ENCODE results near the gene SLC7A6OS. TPM values are rescaled to one million over a fixed set of nuclear protein-coding genes. Genes with fewer than 3 reads are reported as not detected.
"Not testable (repeated sequence)": the region's sequence is repeated elsewhere in the genome, so short reads cannot be mapped to it uniquely, and the experiment has no call there.

Gene SLC7A6OS
- total RNA-seq, 1 experiment from 2014 or later: 12.5 TPM

DNA sequence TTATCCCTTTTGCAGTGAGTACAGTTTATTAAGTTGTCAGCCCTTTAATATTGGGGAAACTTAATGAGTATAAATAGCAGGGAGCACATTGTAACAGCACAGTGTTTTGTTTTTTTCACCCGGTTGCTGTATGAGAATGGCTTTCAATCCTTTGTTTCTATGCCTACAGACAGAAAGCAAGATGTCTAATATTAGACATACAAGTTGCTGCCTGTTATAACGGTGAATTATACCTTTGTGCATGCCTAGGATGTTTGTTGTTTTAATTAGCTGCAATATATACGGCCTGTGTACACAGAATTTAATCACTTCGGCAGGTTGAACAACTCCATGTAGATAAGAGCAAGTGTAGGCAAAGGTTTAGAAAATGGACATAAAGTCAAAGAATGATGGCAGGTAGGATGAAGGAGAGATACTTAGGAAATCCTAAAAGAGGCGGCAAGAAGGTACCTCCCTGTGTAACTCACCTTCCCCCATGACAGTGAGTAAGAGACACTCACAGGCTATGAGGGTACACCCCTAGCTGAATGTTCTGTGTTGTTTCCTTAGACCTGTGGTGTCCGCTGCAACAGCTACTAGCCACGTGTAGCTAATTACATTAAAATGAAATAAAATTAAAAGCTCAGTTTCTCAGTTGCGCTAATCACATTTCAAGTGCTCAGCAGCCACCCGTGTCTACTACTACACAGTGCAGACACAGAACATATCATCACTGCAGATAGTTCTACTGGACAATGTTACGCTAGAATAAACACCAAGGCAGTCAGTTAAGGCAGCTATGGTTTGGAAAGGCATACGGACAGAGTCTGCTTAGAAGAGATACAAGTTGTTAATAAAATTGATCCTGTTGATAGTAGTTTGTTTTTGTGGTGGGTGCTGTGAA, 10.9 kb downstream of the SLC7A6OS start:
- no peak for DNase-seq (ENCODE audit: low read depth)

DNA sequence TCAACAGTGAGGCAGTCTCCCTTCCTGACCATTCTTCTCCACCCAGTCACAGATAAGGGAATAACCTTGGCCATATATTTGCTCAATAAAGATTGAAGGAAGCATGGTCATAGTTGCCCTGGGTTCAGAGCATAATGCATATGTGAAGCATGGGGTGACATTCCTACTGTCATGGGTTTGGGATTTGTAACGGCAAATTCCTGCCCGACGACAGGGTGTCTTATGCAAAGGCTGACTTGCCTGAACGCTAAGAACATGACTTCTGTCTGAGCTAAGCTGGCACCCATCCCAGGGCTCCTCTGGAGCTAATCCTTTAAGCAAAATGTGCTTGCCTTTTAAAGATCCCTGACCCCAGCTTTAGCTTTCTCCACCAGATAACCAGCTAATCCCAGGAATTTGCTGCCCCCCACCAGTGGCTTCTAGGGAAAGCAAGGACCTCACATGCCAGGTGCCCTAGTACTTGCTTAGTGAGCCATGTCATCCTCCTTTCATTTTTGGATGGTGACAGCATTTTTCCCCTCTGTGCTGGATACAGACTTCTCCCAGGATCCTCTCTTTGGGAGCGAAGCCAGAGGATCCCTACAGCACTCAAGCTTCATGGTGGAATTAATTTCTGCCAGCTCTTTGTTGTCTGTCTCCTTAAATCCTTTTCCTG, 11.7 kb downstream of the SLC7A6OS start:
- DNase-seq (ENCODE audit: low read depth): peak; percentile 36

DNA sequence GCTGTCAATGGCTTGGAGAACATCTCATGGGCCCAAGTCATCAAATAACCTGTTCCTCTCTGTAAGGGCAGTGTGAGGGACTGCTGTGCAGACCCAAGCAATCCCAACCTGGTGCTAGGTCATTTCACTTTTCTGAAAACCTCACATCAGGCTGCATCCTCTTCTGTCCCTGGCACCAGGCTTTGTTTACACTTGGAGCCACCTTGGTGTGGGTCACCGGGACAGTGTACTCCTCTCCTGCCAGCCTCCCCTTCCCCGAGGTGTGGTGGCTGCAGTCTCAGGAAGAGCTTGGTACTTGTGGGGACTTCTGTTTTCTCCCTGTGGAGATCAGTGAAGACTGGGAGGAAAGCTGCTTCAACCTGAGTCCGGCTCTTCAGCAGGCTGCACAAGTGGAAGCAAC, 12.4 kb downstream of the SLC7A6OS start:
- no peak for DNase-seq (ENCODE audit: low read depth)

DNA sequence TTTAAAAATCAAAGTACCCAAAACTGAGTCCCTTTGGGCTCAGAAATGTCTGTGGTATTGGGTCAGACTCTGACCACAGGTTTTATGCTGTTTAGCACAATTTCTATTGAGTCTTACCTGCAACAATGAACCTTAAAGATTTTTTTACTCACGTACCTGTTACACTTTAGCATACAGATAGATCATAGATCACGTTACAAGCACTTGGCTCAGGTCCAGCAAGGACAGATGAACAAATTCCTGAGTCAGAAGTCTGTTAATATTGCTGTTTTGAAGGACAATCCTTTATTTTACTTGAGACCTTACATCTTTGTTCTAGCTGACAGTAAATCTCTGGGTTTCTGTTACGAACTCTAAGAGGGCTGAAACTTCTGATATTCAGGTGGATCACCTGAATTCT, 12.8 kb downstream of the SLC7A6OS start:
- DNase-seq (ENCODE audit: low read depth): no peak

DNA sequence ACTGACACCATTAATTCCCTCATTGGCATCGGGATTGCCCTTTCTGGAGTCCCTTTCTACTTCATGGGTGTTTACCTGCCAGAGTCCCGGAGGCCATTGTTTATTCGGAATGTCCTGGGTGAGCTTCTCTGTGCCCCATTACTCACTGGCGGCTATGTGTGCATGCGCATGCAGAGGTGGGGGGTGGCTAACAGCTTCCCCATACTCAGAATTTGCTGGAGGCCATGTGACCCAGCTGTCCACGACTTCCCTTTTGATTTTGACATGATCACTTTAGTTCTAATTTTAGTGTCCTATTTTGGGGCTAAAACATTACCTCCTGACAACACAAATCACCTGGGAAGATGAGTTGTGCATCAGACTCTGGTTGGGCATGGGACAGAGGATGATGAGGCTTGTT, 14.1 kb downstream of the SLC7A6OS start:
- no peak for DNase-seq (ENCODE audit: low read depth)

DNA sequence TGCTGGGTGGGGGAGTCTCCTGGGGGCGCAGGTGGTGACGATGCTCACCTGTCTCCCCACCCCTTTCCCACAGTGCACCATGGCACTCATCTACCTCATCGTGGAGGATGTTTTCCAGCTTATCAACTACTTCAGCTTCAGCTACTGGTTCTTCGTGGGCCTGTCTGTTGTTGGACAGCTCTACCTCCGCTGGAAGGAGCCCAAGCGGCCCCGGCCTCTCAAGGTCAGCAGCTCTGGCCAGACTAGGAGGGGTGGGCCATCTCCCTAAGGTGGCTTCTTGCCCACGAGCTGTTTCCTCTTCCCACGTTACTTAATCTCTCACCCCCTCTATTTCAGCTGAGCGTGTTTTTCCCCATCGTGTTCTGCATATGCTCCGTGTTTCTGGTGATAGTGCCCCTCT, 14.5 kb downstream of the SLC7A6OS start:
- no peak for DNase-seq (ENCODE audit: low read depth)

DNA sequence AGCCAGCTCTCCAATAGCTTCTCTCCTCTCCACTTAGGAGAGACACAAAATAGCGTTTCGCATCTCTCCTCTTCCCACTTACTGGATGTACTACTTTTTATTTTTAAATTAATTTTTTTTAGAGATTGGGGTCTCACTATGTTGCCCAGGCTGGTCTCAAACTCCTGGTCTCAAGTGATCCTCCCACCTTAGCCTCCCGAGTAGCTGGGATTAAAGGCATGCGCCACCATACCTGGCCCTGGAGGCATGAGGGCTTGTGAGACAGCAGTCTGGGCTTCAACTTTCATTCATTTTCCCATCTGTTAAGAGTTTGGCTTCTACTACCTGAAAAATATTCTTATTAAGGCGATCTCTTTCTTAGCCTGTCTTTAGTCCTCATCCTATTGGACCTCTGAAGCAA, 18.3 kb downstream of the SLC7A6OS start:
- DNase-seq (ENCODE audit: low read depth): no peak

DNA sequence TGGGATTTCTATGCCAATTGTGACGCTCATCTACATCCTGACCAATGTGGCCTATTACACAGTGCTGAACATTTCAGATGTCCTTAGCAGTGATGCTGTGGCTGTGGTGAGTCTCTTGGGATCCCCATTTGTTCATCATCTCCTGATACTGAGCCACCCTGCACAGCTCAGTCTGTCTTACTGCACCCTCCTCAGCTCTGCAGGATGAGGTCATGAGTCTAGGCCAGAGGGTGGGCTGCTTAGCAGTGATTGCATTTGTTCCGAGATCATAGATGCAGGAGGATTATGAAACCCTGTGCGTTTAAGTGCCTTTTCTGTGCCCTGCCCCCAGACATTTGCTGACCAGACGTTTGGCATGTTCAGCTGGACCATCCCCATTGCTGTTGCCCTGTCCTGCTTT, 19.5 kb downstream of the SLC7A6OS start:
- no peak for DNase-seq (ENCODE audit: low read depth)

DNA sequence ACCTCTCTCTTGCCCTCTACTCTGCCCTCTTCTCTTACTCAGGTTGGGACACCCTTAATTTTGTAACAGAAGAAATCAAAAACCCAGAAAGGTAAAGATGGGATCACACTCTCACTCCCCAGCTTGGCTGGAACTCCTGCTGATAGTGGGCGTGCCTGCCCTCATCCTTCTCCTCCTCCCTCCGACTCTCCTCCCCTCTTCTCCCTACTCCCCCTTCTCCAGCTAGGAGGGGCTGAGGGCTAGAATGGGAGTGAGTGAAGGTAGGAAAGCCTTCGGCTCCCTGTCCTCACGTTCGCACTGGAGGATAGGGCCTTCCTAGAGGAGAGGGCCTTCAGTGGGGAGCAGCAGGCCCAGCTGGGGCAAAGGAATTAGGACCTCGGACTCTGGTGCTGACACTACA, 20.3 kb downstream of the SLC7A6OS start:
- no peak for DNase-seq (ENCODE audit: low read depth)

DNA sequence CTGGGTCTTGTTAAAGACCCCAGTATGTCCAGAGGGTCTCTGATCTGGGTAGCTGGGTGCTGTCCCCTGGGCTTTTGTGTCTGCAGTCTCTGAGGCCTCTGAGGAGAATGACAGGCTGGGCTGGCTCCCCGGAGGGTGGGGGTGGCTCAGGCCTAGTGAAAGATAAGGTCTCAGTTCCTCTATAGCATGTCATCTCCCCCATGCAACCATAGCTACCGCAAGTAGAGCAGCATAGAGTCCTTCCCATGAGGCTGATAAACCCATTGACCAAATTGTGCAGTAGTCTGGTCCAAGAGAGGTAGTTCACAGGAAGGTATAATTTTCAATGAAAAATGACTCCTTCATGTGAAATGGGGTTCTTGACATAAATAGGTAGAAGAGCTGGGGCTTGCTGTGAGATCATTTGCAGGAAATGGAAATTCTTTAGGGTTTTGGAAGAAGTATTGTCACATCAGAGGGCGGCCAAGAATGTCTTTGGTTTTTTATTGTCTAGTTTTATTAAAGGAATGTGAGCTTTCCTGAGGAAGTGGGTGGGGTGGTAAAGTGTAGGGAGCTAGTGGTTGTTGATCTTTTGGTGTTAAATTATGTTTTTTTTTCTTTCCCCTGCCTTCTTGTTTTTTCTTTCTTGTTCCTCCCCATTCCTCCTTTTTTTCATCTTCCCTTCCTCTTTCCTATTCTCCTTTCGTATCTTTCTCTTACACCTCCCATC, 21.0 kb downstream of the SLC7A6OS start:
- no peak for DNase-seq (ENCODE audit: low read depth)

DNA sequence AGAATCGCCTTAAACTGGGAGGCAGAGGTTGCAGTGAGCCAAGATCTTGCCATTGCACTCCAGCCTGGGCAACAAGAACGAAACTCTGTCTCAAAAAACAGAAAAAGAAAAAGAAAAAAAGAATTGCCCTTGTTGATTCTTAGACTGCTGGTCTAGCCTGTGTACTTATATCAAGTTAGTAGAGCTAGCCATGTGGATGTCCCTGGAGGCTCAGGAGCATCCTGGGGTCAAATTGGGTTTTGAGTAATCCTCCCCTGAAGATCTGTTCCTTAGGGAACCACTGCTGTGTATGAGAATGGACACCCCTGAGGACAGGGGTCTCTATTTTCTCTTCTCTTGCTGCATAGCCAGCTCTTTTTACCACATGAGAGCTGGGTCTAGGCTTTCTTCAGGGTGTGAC, 21.5 kb downstream of the SLC7A6OS start:
- DNase-seq (ENCODE audit: low read depth): no peak

DNA sequence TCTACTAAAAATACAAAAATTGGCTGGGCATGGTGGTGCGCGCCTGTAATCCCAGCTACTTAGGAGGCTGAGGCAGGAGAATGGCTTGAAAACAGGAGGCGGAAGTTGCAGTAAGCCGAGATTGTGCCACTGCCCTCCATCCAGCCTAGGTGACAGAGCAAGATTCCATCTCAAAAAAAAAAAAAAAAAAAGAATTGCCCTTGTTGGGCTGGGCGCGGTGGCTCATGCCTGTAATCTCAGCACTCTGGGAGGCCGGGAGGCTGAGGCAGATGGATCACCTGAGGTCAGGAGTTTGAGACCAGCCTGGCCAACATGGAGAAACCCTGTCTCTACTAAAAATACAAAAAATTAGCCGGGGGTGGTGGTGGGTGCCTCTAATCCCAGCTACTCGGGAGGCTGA, 21.9 kb downstream of the SLC7A6OS start:
- not testable (repeated sequence) for DNase-seq (ENCODE audit: low read depth)

DNA sequence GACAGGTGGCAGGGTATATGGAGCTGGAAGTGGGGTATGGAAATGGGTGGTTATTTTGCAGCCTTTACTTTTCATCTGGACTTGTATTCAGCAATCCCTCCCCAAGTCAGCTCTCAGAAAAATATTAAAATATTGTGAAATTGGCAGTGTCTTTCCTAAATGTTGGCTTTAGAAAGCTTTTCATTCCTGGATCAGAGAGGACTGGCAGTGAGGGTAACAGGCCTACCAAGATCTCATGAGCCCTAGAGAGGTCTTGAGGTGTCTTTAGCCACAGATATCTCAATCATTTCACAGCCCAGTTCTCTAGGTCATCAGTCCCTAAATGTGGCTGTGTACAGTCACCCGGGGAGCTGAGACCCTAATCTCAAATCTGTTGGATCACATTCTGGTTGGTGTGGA, 22.5 kb downstream of the SLC7A6OS start:
- no peak for DNase-seq (ENCODE audit: low read depth)

DNA sequence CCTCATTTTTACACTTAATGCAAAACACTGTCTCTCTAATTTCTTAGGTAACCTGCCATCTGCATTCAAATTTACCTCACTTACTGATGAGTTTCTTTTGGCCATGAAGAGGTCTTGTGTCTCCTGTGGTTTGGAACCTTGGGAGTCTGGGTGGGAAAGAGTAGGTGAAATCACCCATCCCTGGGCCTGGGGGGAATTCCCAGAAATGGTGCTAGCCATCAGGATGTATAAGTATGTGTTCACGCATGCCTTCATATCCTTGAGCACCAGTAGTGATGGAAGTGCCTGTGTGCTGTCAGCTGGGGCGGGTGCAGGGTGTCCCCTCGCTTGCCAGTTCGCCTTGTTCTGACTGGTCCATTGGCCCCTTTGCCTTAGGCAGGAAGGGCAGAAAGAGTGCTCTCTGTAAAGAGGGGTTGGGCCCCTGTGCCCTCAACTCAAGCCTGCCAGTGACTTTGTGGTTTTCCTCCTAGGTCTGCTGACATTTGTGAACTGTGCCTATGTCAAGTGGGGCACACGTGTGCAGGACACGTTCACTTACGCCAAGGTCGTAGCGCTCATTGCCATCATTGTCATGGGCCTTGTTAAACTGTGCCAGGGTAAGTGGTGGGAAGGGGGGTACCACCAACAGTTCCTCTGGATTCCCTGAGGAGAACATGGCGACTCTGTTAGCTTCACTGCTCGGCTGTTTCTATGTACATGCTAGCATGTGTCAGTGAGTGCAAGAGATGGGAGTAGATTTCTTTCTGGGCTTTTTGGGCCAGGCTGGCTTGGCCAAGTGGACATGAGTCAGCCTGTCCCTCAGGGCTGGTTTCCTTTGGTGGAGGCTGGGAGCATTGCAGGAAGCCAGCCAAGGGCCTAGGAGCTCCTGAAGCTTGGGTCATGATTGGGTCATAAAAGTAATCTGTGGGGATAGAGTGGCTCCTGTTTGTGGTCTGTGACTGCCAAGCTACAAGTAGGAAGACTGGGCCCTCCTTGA, 23.2 kb downstream of the SLC7A6OS start:
- peak; percentile 86 for DNase-seq (ENCODE audit: low read depth)

DNA sequence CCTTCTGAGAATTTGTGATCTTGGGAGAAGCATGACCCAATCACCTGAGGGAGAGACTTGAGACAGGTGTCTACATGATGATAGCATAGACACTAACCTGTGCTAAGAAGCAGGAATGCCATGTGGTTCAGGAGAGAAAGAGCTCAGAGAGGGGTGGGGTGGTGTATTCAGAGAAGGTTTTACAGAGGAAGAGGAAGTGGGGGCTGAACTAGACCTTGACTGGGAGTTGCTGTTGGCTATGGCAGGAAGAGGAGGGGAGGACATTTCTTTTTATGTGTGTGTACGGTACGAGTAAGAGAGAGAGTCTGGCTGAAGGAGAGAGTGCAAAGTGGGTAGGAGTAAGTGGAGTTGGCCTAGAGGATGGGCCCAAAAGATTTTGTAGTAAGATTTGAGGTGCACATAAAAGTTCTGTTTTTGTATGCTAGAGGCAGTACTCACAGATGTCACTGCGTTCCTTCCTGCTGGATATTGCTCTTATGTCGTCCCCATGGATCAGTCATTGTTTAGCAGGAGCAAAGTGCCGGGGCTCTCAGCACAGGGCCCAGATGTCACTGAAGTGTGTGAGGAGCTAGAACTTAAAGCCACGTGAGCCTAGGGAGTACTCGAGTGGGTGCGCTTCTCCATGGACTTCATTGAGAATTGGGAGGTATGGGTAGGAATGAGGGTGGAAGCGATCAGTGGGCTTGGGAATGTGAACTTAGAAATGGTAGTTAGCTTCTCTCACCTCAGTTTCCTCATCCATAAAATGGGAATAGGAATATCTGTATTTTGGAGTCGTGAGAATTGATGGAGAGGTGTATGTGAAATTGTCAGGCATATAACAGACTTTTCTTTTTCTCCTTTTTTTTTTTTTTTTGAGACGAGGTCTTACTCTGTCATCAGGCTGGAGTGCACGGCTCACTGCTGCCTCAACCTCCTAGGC, 24.3 kb downstream of the SLC7A6OS start:
- peak; percentile 23 for DNase-seq (ENCODE audit: low read depth)

DNA sequence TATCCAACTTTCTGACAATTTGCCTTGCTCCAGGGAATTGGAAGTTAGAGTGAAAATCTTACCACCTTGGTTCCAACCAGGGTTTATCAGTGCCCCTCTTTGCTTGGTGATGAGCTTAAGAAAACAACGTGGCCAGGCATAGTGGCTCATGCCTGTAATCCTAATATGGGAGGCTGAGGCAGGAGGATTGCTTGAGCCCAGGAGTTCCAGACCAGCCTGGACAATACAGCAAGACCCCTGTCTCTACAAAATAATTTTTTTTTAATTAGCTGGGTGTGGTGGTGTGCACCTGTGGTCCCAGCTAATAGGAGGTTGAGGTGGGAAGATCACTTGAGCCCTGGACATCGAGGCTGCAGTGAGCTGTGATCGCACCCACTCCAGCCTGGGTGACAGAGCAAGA, 25.1 kb downstream of the SLC7A6OS start:
- DNase-seq (ENCODE audit: low read depth): no peak

DNA sequence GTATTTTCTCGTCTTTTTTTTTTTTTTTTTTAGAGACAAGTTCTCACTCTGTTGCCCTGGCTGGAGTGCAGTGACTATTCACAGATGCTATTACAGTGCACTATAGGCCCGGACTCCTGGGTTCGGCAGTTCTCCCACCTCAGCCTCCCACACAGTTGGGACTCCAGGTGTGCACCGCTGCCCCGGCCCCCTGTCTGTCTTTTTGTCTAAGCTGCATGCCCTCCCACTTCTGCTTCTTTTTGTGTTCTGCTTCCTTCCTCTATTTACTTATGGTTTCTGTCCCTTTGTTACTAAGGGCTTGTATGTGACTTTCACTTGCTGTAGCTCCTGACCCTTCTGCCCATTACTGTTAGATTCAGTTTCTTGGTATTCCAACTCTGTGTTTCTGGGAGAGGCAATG, 25.9 kb downstream of the SLC7A6OS start:
- DNase-seq (ENCODE audit: low read depth): no peak

DNA sequence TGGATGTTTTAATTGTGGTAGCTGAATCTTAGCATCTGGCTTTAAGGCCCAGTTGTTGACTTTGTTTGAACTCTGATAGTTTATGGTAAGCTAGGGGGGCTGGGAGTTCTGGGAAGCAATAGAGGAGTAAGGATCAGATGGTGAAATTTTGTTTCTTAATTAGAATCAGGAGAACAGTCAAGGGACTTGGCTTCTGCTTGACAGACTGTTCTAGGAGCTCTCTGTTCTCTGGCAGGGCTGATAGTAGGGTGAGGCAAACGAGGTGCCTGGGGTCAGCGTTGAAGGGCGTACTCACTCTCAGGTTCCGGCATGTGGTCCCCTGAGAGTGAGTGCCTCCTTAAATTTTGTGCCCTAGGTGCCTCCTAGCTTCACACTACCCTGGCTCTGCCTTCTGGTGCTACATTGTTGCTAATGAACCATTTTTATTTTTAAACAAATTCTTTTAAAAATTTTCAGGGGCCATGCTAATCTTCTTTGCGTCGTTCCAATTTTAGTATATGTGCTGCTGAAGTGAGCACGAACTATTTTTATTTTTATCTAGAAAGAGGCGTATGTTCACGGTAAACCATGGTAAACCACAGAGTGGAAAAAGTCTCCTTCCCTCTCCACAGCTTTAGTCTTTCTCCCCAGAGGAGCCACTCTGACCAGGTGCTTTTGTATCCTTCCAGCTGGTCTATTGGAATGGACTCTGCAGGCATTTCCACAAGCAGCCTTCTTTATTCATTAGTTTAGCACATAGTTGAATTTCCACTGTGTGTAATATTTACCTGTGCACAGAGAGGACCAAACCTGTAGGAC, 26.7 kb downstream of the SLC7A6OS start:
- DNase-seq (ENCODE audit: low read depth): no peak

DNA sequence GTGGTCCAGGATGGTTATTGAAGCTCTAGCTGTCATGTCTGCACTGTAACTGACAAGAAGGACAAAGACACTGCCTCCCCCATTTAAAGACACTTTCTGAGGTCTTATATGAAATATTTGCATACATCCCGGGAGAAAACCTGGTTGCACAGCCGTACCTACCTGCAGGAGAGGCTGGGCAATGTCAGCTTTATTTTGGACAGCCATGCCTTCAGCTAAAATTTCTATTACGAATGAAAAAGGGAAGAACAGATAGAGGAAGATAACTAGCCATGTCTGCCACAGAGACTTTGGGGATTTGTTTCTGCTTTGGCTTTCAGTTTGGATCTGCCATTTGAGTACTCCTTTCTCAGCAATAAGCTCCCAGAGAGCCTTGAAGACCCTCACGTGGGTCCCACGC, 27.4 kb downstream of the SLC7A6OS start:
- no peak for DNase-seq (ENCODE audit: low read depth)

Measured in HT1080 (cell line).